ENCODE data around the gene HECW1.

The HECW1 gene

DNA sequence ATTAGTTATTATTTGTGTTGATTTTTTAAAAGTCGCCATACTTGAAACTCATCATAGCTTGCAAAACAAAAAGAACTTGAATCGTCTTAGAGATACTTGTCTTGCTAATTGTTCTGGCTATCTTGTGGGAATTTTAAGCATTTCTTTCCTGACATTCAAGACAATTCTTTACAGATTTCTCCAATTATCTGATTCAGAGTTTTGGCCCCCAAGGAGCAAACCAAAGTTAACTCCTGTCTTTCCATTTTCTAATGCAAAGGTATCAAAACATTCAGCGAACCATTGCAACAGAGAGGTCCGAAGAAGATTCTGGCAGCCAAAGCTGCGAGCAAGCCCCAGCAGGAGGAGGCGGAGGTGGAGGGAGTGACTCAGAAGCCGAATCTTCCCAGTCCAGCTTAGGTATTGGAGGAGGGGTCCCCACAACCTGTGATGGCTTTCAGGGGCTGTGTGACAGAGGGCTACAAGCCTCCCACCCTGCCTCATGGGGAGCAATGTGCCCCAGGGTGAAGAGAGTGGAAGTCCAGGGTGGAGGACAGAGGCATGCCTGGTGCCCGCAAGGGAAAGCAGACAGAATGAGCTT lies 351.0 kb downstream of the HECW1 start:
- DNase-seq (ENCODE audit: extremely low read depth, low read depth) = no peak
- TF ChIP-seq, protein P1, sequence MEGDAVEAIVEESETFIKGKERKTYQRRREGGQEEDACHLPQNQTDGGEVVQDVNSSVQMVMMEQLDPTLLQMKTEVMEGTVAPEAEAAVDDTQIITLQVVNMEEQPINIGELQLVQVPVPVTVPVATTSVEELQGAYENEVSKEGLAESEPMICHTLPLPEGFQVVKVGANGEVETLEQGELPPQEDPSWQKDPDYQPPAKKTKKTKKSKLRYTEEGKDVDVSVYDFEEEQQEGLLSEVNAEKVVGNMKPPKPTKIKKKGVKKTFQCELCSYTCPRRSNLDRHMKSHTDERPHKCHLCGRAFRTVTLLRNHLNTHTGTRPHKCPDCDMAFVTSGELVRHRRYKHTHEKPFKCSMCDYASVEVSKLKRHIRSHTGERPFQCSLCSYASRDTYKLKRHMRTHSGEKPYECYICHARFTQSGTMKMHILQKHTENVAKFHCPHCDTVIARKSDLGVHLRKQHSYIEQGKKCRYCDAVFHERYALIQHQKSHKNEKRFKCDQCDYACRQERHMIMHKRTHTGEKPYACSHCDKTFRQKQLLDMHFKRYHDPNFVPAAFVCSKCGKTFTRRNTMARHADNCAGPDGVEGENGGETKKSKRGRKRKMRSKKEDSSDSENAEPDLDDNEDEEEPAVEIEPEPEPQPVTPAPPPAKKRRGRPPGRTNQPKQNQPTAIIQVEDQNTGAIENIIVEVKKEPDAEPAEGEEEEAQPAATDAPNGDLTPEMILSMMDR (IDR thresholded peaks at IDR 0.05; ENCODE audit: low read depth, low read length) = no peak

DNA sequence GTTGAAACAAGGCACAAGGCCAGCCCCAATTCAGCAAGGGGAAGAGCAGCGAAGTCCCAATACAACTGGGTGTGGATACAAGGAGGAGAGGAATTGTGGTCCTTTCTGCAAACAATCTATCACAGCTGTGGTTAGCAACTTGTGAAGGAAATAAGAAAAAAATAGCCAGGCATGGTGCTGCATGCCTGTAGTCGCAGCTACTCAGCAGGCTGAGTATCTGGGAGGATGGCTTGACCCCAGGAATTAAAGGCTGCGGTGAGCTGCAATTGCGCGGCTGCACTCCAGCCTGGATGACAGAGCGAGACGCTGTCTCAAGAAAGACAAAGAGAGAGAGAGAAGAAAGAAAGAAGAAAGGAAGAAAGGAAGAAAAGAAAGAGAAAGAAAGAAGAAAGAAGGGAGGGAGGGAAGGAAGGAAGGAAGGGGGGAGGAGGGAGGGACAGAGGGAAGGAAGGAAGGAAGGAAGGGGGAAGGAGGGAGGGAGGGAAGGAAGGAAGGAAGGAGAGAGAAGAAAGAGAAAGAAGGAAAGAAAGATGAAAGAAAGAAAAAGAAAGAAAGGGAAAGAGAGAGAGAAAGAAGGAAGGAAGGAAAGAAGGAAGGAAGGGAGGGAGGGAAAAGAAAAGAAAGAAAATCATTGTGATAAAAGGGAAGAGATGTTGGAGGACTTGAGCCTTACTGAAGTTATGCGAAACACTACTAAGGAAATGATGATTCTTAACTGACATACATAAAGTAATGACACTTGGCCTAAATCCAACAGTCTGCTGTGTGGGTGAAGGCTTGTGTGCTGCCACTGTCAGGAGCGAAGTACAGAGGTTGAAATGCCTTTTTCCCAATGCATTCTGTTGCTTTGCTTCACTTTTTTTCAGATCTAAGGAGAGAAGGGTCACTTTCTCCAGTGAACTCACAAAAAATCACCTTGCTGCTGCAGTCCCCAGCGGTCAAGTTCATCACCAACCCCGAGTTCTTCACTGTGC lies 353.4 kb downstream of the HECW1 start:
- no peak for DNase-seq (ENCODE audit: extremely low read depth, low read depth)
- TF ChIP-seq, protein P1 (IDR thresholded peaks at IDR 0.05; ENCODE audit: low read depth, low read length) = no peak

DNA sequence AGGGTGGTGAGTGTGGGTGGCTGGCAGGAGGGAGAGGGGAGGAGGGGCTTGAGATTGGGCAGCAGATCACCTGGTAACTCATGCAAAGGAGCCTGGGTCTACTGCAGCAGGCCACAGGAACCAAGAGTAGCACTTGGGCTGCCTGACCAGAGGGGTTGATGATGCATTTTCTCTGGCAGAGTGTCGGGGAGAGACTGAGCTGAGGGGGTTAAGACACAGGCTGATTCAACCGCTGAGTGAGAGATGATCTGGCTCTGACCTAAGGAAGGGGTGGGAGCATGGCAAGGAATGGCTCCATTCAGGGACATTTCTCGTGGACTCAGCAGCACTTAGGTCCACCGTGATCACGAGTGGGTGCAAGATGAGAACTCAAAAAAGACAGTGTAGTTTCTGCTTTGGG lies 355.0 kb downstream of the HECW1 start:
- DNase-seq (ENCODE audit: extremely low read depth, low read depth) = no peak
- TF ChIP-seq, protein P1 (IDR thresholded peaks at IDR 0.05; ENCODE audit: low read depth, low read length) = no peak

DNA sequence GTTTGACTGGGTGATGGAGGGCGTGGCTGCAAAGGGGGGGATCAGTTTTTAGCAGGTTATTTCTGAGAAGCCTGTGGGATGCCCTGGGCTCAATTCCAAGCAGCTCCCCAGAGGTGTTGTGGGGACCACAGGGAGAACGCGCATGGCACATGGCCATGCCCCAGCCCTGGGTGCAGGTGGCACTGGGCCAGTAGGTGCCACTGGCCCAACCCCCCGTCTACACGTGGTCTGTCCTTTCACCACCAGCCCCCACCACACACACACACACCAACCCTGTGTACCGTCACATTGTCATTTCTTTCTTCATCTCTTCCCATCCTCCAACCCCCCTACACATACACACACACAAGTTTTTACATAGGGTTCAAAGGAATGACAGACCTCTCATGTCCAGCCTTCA lies 355.4 kb downstream of the HECW1 start:
- no peak for DNase-seq (ENCODE audit: extremely low read depth, low read depth)
- TF ChIP-seq, protein P1 (IDR thresholded peaks at IDR 0.05; ENCODE audit: low read depth, low read length) = no peak

DNA sequence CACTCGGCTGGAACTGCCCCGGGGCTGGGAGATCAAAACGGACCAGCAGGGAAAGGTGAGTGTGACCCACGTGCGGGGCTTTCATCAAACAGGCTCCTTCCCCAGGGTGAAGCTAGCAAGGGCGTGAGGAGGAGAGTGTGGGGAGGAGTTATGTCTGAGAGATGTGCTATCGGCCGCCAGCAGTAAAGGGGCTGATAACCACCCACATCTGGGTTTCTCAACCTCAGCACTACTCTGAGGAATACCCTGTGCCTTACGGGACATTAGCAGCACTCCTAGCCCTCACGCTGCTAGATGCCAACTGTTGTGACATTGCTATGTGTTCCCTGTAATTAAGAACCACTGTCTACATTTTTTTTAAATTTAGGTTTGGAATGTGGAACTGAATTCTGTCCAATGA lies 356.6 kb downstream of the HECW1 start:
- no peak for DNase-seq (ENCODE audit: extremely low read depth, low read depth)
- TF ChIP-seq, protein P1 (IDR thresholded peaks at IDR 0.05; ENCODE audit: low read depth, low read length) = no peak

DNA sequence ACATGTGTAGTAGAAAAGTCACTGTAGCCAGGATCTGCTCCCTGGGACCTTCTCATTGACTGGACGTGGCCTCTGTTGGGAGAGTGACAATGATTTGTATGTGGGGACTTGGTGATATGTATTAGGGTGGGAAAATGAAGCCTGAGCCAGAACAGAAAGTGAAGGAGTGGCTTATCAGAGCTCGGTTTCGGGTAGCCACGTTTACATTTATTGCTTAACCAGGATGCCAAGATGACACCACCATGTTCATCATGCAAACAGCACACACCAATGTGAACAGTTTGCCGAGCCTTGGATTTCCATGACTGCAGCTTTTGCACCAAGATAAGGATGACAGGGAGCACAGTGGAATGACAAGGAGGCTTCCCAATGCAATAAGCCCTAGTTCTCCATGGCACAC lies 357.7 kb downstream of the HECW1 start:
- no peak for DNase-seq (ENCODE audit: extremely low read depth, low read depth)
- TF ChIP-seq, protein P1 (IDR thresholded peaks at IDR 0.05; ENCODE audit: low read depth, low read length) = no peak

DNA sequence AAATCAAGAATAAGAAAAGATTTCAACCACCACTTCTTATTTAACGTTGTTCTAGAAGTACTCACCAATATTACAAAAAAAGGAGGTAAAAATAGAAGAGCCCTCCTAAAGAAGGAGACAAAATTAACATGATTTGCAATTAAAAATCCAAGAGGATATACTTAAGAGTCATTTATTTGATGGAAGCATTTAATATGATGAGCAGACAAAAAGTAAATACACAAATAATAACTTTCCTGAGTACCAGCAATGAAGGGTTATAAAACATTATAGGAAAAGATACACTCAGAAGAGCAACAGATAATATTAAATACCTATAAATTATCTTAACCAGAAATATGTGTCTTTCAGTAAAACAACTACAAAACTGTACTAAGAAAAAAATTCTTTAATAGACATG lies 363.5 kb downstream of the HECW1 start:
- TF ChIP-seq, protein P1 (IDR thresholded peaks at IDR 0.05; ENCODE audit: low read depth, low read length) = no peak
- DNase-seq (ENCODE audit: extremely low read depth, low read depth) = no peak

Measured in AG09319 (cell line).